Activated naive CD4-positive, alpha-beta T cell treated with anti-CD3 and anti-CD28 coated beads for 36 hours (primary cell): ENCODE results near the gene PMVK. TPM values are rescaled to one million over a fixed set of nuclear protein-coding genes. Genes with fewer than 3 reads are reported as not detected.
"Not testable (repeated sequence)": the region's sequence is repeated elsewhere in the genome, so short reads cannot be mapped to it uniquely, and the experiment has no call there.

Experiments
- CTCF ChIA-PET: fragments of 350-600 bp; sonication (Branson Sonifier 250); formaldehyde crosslinking; loops from one replicate; lab custom pipeline; 2021; ENCODE audit warnings: antibody characterized with exemption; lab: Charles Lee
- DNase-seq: peaks from one replicate; pipeline ENCODE4 v3.0.0-alpha.2; 2020
- H3K27ac Mint-ChIP-seq: one replicate; pipeline ENCODE4 v1.8.0; 2021; ENCODE audit warnings: mild to moderate bottlenecking, mixed read lengths
- H3K27me3 Mint-ChIP-seq: one replicate; pipeline ENCODE4 v1.8.0; 2021; ENCODE audit warnings: low read depth, mixed read lengths
- H3K36me3 Mint-ChIP-seq: one replicate; pipeline ENCODE4 v1.8.0; 2021; ENCODE audit warnings: low read depth, mixed read lengths
- H3K4me1 Mint-ChIP-seq: one replicate; pipeline ENCODE4 v1.8.0; 2021; ENCODE audit warnings: low read depth, mixed read lengths
- H3K4me3 Mint-ChIP-seq: one replicate; pipeline ENCODE4 v1.8.0; 2021; ENCODE audit warnings: mild to moderate bottlenecking, moderate library complexity, mixed read lengths
- H3K9me3 Mint-ChIP-seq: one replicate; pipeline ENCODE4 v1.8.0; 2021; ENCODE audit warnings: mixed read lengths
- intact Hi-C: fragments of 100-400 bp; cut with micrococcal nuclease; formaldehyde crosslinking; loops from one replicate; pipeline ENCODE4 v1.15.1; 2023
- total RNA-seq, 2 experiments: library from RNA; stranded (reverse); gene quantifications; one replicate each; pipeline ENCODE4 v1.2.3, GENCODE V29; 2021

PMVK gene
- 10 to 100 TPM; 29.8 to 30.5 TPM for total RNA-seq

DNA sequence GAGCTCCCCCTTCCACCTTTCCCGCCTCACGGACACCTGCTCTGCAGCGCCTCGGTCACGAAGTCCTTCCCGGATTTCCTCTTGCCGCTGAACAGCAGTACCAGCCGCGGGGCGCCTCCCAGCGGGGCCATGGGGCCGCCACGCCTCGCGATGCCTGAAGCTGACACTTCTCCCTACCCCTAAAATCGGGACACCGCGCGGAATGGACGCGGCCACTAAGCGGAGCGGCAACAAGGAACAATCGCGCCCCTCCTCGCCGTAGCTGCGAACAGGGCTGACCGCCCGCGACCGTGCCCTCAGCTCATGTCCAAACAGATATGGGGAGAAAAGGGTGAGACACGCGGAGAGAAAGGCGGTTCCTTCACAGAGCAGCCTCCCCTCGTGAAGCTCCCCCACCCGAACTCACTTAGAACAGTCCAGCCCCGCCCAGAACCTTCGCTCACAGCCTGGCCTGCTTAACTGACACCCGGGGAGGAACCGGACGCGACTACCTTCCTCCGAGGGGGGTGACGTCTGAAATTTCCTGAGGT, at the start of gene PMVK:
PMVK (minus strand) TSS at position 165 of the 530 bp plus-strand sequence; CDS start at position 131, 34 bp downstream.
- Mint-ChIP-seq H3K4me3 (peak within 1 kb of the TSS; percentile 83), H3K27me3 (no peaks in the 10 kb centered on the region), H3K9me3 (no peaks in the 10 kb centered on the region), H3K4me1 (peaks cover 47% of the 10 kb centered on the region), H3K36me3 (peaks cover 5% of the 10 kb centered on the region), H3K27ac (peak within 1 kb of the TSS; percentile 97)
- DNase-seq = peak; percentile 97
- intact Hi-C loops = loop anchor here (1.0 to 5.0 kb wide), 6 partner anchors 19 to 609 kb away; partner anchors contain the start of genes ATP8B2, CKS1B and SLC50A1
- CTCF ChIA-PET = interaction anchor here (0.5 to 1.9 kb wide), 11 partner anchors 8 to 377 kb away, joined by 3 to 6 read pairs (median 3); no protein-coding TSS in a partner anchor

DNA sequence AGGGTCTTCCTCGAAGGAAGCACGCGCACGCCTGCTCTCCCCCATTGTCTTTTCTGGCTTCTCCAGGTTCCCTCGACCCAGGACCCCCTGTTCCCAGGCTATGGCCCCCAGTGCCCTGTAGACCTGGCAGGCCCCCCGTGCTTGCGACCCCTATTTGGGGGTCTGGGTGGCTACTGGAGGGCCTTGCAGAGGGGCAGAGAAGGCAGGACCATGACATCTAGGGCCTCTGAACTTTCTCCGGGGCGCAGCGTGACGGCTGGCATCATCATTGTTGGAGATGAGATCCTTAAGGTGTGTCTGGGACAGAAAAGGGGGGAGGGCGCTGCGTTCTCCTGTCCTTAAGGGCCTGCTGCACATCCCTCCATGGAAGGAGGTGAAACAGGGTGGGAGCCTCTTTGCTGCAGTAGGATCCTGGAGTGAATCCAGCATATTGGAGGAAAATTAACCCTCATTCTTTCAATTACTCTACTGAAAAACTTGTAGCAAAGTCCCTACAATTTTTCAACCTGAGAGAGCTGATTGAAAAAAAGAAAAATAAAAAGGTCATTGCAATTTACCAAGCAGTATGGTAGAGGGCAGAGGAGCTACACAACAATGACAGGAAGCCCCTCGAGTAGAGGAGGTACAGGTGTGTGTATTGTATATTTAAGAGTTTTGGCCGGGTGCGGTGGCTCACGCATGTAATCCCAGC, 47.4 kb upstream of the PMVK start:
- CTCF ChIA-PET = interaction anchor here (0.9 to 4.1 kb wide), 8 partner anchors 12 to 76 kb away, joined by 4 to 30 read pairs (median 6); partner anchors contain the start of gene ADAM15
- intact Hi-C loops = loop anchor here (1.0 kb wide), 4 partner anchors 10 to 33 kb away; partner anchors contain the start of gene CKS1B
- Mint-ChIP-seq H3K27ac (no peak overlapping the region), H3K36me3 (peaks cover 19% of the 10 kb centered on the region), H3K4me3 (no peak overlapping the region), H3K4me1 (peaks cover 35% of the 10 kb centered on the region), H3K27me3 (no peaks in the 10 kb centered on the region), H3K9me3 (no peaks in the 10 kb centered on the region)
- DNase-seq = no peak

DNA sequence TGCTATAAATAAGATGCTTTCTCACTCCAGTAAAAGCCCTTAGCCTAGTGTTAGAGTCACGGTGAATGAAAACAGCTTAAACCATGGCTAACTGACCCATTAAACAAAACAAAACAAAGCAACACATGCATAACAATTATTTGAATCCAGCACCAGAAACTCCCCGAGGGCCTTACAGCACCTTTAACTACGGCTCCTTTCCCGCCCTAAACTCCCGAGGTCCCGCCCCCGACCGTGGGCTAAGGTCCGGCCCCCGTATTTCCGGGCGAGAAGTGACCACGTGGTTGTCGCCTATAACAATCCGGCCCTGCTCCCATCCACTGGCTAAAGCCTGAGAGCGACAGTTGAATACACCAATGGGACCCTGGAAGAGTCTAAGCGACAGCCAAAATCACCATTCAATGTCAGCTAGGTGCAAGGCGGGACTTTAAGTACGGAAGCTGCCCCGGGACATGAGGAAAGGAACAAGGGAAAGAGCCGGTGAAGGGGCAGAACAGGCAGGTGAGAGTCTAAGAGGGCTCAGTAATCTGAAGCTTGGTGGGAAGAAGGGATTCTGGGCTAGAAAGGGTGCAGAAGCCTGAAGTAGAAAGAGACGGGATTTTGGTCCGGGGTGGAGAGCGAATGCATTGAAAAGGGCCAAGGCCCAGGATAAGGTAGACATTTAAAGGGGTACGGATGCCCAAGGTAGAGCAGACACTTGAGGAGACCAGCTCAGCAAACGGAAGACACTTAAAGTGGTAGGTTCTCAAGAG, 46.6 kb upstream of the PMVK start, which contains the start of gene FLAD1:
FLAD1 (plus strand) TSS at position 448 of the 752 bp plus-strand sequence. CDS start 351 bp downstream, outside the sequence.
- H3K27ac Mint-ChIP-seq = no peak within 1 kb of the TSS
- H3K36me3 Mint-ChIP-seq = peaks cover 18% of the 10 kb centered on the region
- peaks cover 30% of the 10 kb centered on the region for H3K4me1 Mint-ChIP-seq
- no peaks in the 10 kb centered on the region for H3K9me3 Mint-ChIP-seq
- no peak within 1 kb of the TSS for H3K4me3 Mint-ChIP-seq
- no peaks in the 10 kb centered on the region for H3K27me3 Mint-ChIP-seq
- intact Hi-C loops = loop anchor here (1.0 kb wide), 4 partner anchors 9 to 34 kb away; partner anchors contain the start of gene CKS1B
- CTCF ChIA-PET = interaction anchor here (0.7 to 4.1 kb wide), 11 partner anchors 11 to 77 kb away, joined by 3 to 30 read pairs (median 4); partner anchors contain the start of genes ADAM15, PBXIP1 and PYGO2
- DNase-seq = peak; percentile 99

DNA sequence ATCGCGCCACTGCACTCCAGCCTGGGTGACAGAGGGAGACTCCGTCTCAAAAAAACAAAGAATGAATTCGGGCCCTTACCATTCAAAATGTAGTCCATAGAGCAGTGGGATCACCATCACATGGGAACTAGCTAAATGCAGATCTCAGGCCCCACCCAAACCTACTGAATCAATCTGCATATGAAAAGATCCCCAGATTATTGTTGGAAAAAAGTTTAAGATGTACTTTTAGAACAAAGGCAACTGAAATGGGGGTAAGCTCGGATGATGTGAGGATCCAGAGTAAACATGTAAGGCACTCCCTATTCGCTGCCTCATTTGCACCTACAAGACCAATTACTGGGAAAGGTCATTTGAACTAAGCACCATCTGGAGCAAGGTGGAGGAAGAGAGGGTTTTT, 45.8 kb upstream of the PMVK start:
- Mint-ChIP-seq H3K27ac (no peak overlapping the region), H3K36me3 (peaks cover 23% of the 10 kb centered on the region), H3K27me3 (no peaks in the 10 kb centered on the region), H3K4me1 (peaks cover 31% of the 10 kb centered on the region), H3K9me3 (no peaks in the 10 kb centered on the region), H3K4me3 (no peak overlapping the region)
- DNase-seq = no peak
- intact Hi-C loops = no loop called here
- CTCF ChIA-PET = interaction anchor here (0.7 to 4.1 kb wide), 7 partner anchors 11 to 77 kb away, joined by 3 to 30 read pairs (median 4); partner anchors contain the start of genes PBXIP1 and PYGO2

DNA sequence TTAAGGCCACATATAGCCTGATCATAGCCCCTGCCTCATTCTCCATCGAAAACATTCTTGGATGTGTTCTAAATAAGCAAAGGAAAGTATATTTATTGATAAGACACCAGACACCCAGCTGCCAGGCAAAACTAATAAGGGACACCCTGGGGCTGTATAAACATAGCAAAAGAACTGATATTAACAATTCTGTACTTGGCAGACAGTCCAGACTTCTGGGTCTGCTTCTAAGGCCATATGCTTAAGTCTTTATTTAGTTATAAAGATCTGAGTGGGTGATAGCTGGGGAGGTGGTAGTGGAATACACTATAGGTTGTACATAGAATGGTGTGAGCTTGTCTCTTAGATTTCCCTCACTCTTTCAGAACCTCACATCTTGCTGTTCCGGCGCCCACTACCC, 41.8 kb upstream of the PMVK start:
- no peaks in the 10 kb centered on the region for H3K9me3 Mint-ChIP-seq
- H3K27ac Mint-ChIP-seq = no peak overlapping the region
- no peaks in the 10 kb centered on the region for H3K27me3 Mint-ChIP-seq
- H3K4me1 Mint-ChIP-seq = peaks cover 18% of the 10 kb centered on the region
- H3K4me3 Mint-ChIP-seq = no peak overlapping the region
- intact Hi-C loops = no loop called here
- peaks cover 28% of the 10 kb centered on the region for H3K36me3 Mint-ChIP-seq
- CTCF ChIA-PET = interaction anchor here (0.6 to 1.5 kb wide), 3 partner anchors 19 to 141 kb away, joined by 3 read pairs; partner anchors contain the start of gene PBXIP1
- DNase-seq = no peak

DNA sequence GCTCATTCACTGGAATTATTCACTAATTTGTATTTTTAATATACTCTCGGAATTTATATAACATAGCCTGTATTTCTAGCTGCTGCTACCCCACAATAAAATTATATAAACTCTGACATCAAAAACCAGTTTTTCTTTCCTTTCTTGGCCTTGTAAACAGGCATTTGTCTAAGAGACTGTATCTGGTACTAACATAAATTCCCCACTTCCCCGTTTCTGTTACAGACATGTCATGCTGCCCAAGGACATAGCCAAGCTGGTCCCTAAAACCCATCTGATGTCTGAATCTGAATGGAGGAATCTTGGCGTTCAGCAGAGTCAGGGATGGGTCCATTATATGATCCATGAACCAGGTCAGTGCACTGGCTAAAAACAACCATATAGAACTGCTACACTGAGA, 41.2 kb upstream of the PMVK start:
- DNase-seq, H3K9me3 Mint-ChIP-seq, intact Hi-C loops, H3K4me3 Mint-ChIP-seq, H3K27me3 Mint-ChIP-seq, H3K27ac Mint-ChIP-seq: not testable (repeated sequence)
- CTCF ChIA-PET = interaction anchor here (1.5 kb wide), 1 partner anchor 20 kb away, joined by 3 read pairs; no protein-coding TSS in a partner anchor
- Mint-ChIP-seq H3K36me3 (peaks cover 28% of the 10 kb centered on the region), H3K4me1 (peaks cover 22% of the 10 kb centered on the region)

DNA sequence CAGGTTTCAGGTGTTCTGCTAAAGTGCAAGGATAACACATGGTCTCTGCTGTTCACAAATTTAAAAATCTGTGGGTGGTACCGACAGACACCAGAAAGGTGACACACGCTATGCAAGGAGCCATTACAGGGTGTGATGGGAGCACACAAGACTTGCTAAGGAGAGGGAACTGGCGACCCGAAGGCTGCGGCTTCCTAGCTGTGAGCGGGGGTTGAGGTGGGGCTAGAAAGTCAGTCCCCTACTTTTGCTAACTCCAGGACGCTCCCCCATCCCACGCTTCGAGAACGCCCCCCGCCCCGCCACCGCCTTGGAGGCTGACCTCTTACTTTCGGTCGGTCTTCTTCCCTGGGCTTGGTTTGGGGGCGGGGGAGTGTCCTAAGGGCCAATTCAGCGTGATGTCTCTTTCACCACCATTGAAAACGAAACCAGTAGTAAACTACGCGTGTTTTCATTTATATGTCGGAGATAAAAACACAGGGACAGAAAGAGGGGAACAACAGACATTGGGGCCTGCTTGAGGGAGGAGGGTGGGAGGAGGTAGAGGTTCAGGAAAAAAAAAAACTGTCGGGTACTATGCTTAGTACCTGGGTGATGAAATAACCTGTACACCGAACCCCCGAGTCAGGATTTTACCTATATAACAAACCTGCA, 39.0 kb upstream of the PMVK start:
- intact Hi-C loops = loop anchor here (2.0 kb wide), 1 partner anchor 159 kb away; the partner anchor contains the start of gene SLC50A1
- Mint-ChIP-seq H3K36me3 (peaks cover 30% of the 10 kb centered on the region), H3K9me3 (no peaks in the 10 kb centered on the region), H3K4me1 (peaks cover 31% of the 10 kb centered on the region), H3K4me3 (no peak overlapping the region), H3K27me3 (no peaks in the 10 kb centered on the region), H3K27ac (no peak overlapping the region)
- DNase-seq = peak; percentile 38
- CTCF ChIA-PET = interaction anchor here (1.2 kb wide), 1 partner anchor 68 kb away, joined by 7 read pairs; no protein-coding TSS in a partner anchor

DNA sequence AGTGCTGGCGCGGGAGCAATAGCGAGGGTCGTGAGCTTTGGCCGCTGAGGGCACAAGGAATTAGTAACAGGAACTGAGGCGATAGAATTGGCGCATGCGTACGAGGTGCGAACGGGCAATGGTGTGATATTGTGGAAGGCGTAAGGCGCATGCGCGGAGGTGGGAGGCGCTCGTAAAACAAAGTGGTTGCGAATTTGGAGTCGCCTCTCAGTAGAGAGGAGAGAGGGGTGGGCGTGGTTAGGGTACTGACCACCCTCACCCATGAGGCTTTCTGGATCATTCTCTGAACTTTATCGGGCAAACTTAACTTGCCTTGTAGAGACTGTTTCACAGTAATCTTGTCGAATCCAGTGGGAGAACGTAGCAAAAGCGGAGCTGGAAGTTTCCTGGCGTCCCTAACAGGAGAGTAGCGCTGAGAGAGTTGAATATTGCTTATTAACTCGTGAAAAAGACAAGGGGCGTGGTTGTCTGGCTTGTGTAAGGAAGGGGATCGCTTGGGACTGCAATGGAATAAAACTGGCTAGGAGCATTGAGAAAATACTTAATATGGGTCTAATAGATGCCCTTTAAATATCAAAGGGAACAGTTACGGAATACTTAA, 38.4 kb upstream of the PMVK start:
- peaks cover 27% of the 10 kb centered on the region for H3K36me3 Mint-ChIP-seq
- no peak overlapping the region for H3K4me3 Mint-ChIP-seq
- peak; percentile 97 for DNase-seq
- no peak overlapping the region for H3K27ac Mint-ChIP-seq
- intact Hi-C loops = loop anchor here (1.0 to 5.0 kb wide), 11 partner anchors 8 to 217 kb away; partner anchors contain the start of genes EFNA4, FLAD1, PMVK and PYGO2
- CTCF ChIA-PET = interaction anchor here (0.6 to 1.5 kb wide), 2 partner anchors 24 to 49 kb away, joined by 3 to 5 read pairs; no protein-coding TSS in a partner anchor
- no peaks in the 10 kb centered on the region for H3K27me3 Mint-ChIP-seq
- no peaks in the 10 kb centered on the region for H3K9me3 Mint-ChIP-seq
- H3K4me1 Mint-ChIP-seq = peaks cover 31% of the 10 kb centered on the region

DNA sequence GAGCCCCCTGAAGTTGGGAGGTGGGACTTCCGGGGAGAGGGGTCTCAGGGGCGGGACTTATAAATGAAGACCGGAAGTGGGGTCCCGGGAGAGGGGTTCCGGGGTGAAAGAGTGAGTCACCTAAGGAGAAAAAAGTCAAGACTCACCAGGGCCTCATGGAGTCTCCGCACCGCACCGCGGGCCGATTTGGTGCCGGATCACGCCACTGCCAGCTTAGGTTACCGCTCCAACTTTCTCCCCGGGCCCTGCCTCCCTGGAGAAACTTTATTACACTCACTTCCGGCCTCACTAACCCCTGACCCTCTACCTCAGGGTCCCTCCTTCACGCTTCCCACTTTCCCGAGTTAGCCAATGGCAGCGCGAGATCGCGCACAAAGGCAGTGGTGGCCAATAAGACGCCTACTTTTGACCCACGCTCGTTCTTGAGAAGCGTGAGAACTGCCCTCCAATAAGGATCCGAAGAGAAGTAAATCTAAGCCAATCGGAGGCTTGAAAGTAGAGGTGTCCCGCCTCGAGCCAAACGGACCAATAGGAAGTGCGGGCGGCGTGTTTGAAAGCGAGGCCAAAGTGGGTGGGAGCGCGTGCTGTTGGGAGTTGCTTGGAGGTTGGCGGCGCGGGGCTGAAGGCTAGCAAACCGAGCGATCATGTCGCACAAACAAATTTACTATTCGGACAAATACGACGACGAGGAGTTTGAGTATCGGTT, 37.7 kb upstream of the PMVK start, which contains the start of gene CKS1B:
CKS1B (plus strand) TSS at position 580 of the 706 bp plus-strand sequence; CDS start at position 645, 65 bp downstream.
- intact Hi-C loops = loop anchor here (1.0 to 5.0 kb wide), 11 partner anchors 9 to 218 kb away; partner anchors contain the start of genes EFNA4, FLAD1, PMVK and PYGO2
- Mint-ChIP-seq H3K4me3 (no peak within 1 kb of the TSS), H3K27me3 (no peaks in the 10 kb centered on the region), H3K36me3 (peaks cover 25% of the 10 kb centered on the region), H3K27ac (no peak within 1 kb of the TSS), H3K9me3 (no peaks in the 10 kb centered on the region), H3K4me1 (peaks cover 32% of the 10 kb centered on the region)
- DNase-seq = peak; percentile 99
- CTCF ChIA-PET = interaction anchor here (0.6 to 1.5 kb wide), 4 partner anchors 13 to 49 kb away, joined by 3 to 5 read pairs (median 4); partner anchors contain the start of gene PYGO2

DNA sequence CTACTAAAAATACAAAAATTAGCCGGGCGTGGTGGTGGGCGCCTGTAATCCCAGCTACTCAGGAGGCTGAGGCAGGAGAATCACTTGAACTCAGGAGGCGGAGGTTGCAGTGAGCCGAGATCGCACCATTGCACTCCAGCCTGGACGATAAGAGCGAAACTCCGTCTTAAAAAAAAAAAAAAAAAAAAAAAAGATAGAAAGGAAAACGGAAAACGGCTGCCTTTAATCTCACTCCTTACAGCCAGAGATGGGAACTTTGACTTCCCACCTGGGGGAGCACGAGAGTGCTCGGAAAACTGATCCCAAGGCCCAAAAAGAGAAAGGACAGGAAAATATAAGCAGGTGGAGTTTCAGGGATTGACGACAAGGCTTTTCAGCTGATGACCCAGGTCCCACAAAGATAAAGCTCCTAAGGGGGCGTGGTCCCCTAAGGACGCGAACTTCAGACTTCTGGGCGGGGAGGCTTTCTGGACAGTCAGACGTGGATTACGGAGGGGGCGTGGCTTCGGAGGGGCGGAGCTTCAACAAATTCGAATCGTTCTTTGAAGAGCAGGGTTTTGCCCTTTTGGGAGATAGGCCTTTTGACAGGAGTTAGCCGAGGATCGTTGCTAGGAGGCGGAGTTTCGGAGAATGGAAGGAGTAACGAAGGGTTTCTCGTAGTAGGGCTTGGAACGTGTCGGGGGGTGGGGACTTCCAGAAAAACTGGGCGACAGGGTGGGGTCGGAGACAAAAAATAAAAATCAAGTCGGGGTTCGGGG, 37.0 kb upstream of the PMVK start:
- no peaks in the 10 kb centered on the region for H3K27me3 Mint-ChIP-seq
- no peak overlapping the region for H3K4me3 Mint-ChIP-seq
- intact Hi-C loops = loop anchor here (1.0 to 5.0 kb wide), 11 partner anchors 10 to 219 kb away; partner anchors contain the start of genes EFNA4, FLAD1, PMVK and PYGO2
- peaks cover 35% of the 10 kb centered on the region for H3K4me1 Mint-ChIP-seq
- peak; percentile 99 for DNase-seq
- peaks cover 22% of the 10 kb centered on the region for H3K36me3 Mint-ChIP-seq
- H3K27ac Mint-ChIP-seq = no peak overlapping the region
- no peaks in the 10 kb centered on the region for H3K9me3 Mint-ChIP-seq
- CTCF ChIA-PET = interaction anchor here (0.6 to 1.5 kb wide), 3 partner anchors 12 to 31 kb away, joined by 3 to 5 read pairs (median 4); partner anchors contain the start of gene PYGO2
